K562 treated with DMSO at 1 percent for 4 hours (cell line): ENCODE data around the gene OR2T35. TPM values are rescaled to one million over a fixed set of nuclear protein-coding genes. Genes with fewer than 3 reads are reported as not detected.

ENCODE experiments used
- total RNA-seq: library from RNA; unstranded; fragments of 300-600 nt; gene quantifications from 2 replicates; pipeline ENCODE4 v1.2.3, GENCODE V29; 2022; ENCODE audit not compliant: insufficient read depth

Gene OR2T35
- total RNA-seq: not detected in 2 replicates

GRCh38 chr1:248645178-248645577 is at the start of gene OR2T35:
Gene OR2T35 (minus strand): TSS chr1:248645278. CDS start chr1:248639258, 6,020 bp downstream.

GRCh38 chr1:248655354-248655753 is 10.3 kb upstream of the OR2T35 start, which contains the start of gene OR2T27:
Gene OR2T27 (minus strand): TSS chr1:248655528. CDS start chr1:248650884, 4,644 bp downstream.

GRCh38 chr1:248634991-248635390 is 10.1 kb downstream of the OR2T35 start, which contains the start of gene OR2T11:
Gene OR2T11 (minus strand): TSS chr1:248635091. CDS start chr1:248627128, 7,963 bp downstream.

GRCh38 chr1:248597589-248597988 is 47.5 kb downstream of the OR2T35 start, which contains the start of gene OR2T10:
Gene OR2T10 (minus strand): TSS chr1:248597700. CDS start chr1:248593768, 3,932 bp downstream.

Other genes with a start within 250 kb of the OR2T35 start
- gene OR2T1, start 242.2 kb downstream of the OR2T35 start, total RNA-seq: not detected in 2 replicates
- not detected in 2 replicates for gene OR2T2, start 199.6 kb downstream of the OR2T35 start, total RNA-seq
- not detected in 2 replicates for gene OR2T3, start 171.9 kb downstream of the OR2T35 start, total RNA-seq
- gene OR2T5, start 156.7 kb downstream of the OR2T35 start, total RNA-seq: not detected in 2 replicates
- gene OR2G6, start 137.2 kb downstream of the OR2T35 start, total RNA-seq: not detected in 2 replicates
- not detected in 2 replicates for gene OR2T29, start 82.5 kb downstream of the OR2T35 start, total RNA-seq
- not detected in 2 replicates for gene OR2T34, start 70.5 kb downstream of the OR2T35 start, total RNA-seq
- not detected in 2 replicates for gene OR2T10, start 47.6 kb downstream of the OR2T35 start, total RNA-seq
- gene OR2T11, start 10.2 kb downstream of the OR2T35 start, total RNA-seq: not detected in 2 replicates
- not detected in 2 replicates for gene OR2T27, start 10.2 kb upstream of the OR2T35 start, total RNA-seq
- gene OR14I1, start 57.5 kb upstream of the OR2T35 start, total RNA-seq: not detected in 2 replicates
- 1.3 and 1.8 TPM in 2 replicates for gene LYPD8, start 110.5 kb upstream of the OR2T35 start, total RNA-seq
- gene SH3BP5L, start 180.6 kb upstream of the OR2T35 start, total RNA-seq: 24.3 and 28.1 TPM in 2 replicates
- 50.2 and 56.4 TPM in 2 replicates for gene ZNF672, start 192.9 kb upstream of the OR2T35 start, total RNA-seq
- 52.1 and 62.2 TPM in 2 replicates for gene ZNF692, start 213.8 kb upstream of the OR2T35 start, total RNA-seq